B cell (primary cell): Measurements from ENCODE around the gene SHISA3. TPM values are rescaled to one million over a fixed set of nuclear protein-coding genes. Genes with fewer than 3 reads are reported as not detected.

Experiments
- ATAC-seq: fragments of 200-7000 bp; cut with Tn5 transposase; one replicate; pipeline ENCODE4 v1.10.0; 2021; ENCODE audit warnings: low read depth, mild to moderate bottlenecking, moderate number of reproducible peaks, moderate library complexity
- CTCF ChIA-PET: fragments of 350-600 bp; sonication (Branson Sonifier 250); formaldehyde crosslinking; loops from one replicate; lab custom pipeline; 2021; ENCODE audit warnings: antibody characterized with exemption, inconsistent platforms; lab: Charles Lee
- POLR2A ChIA-PET: fragments of 350-600 bp; sonication (Branson Sonifier 250); formaldehyde crosslinking; loops from one replicate; lab custom pipeline; 2021; ENCODE audit warnings: antibody characterized with exemption; lab: Charles Lee
- DNase-seq: peaks from one replicate; pipeline ENCODE4 v3.0.0; 2013
- H2AFZ ChIP-seq: 2 replicates; pipeline ENCODE4 v1.6.1; 2012; ENCODE audit warnings: mild to moderate bottlenecking, low read depth, low read length; ENCODE audit not compliant: insufficient read depth, poor library complexity, severe bottlenecking
- H3K27ac ChIP-seq, 2 donors: 1 replicate in 1 of 2; 2 replicates in 1 of 2; pipeline ENCODE4 v1.5.1; 2012 to 2013; ENCODE audit warnings: low read length in 2 of 2, mild to moderate bottlenecking in 2 of 2, moderate library complexity in 1 of 2
- H3K27me3 ChIP-seq, 4 experiments: fragments of 200-600 bp in 1 of 4; sonication (generic) in 1 of 4; replicated peaks in 1 of 4; 1 replicate in 2 of 4; 2 replicates in 2 of 4; pipeline versions ENCODE4 v1.6.1 to v1.7.0; 2013 to 2016; ENCODE audit warnings: low read length in 3 of 4, mild to moderate bottlenecking in 2 of 4, mixed read lengths in 1 of 4, moderate library complexity in 1 of 4; ENCODE audit not compliant: insufficient read depth in 4 of 4, control insufficient read depth in 3 of 4; ENCODE audit errors: control extremely low read depth in 1 of 4
- H3K36me3 ChIP-seq, 2 experiments: replicated peaks in 1 of 2; 1 replicate in 1 of 2; 2 replicates in 1 of 2; pipeline versions ENCODE4 v1.6.1 to v1.7.1; 2013; ENCODE audit warnings: low read length in 1 of 2; ENCODE audit not compliant: insufficient read depth in 2 of 2, control insufficient read depth in 1 of 2; ENCODE audit errors: control extremely low read depth in 1 of 2, extremely low read depth in 1 of 2
- H3K4me1 ChIP-seq, 2 donors: fragments of 200-600 bp in 1 of 2; sonication (generic) in 1 of 2; 1 replicate in 1 of 2; 2 replicates in 1 of 2; pipeline versions ENCODE4 v1.5.1 to v1.6.1; 2013 to 2017; ENCODE audit warnings: low read length in 2 of 2; ENCODE audit not compliant: control insufficient read depth in 2 of 2, insufficient read depth in 2 of 2
- H3K4me2 ChIP-seq: replicated peaks from 2 replicates; pipeline ENCODE3; 2012; ENCODE audit warnings: mild to moderate bottlenecking, low read depth, low read length; ENCODE audit not compliant: poor library complexity, severe bottlenecking
- H3K4me3 ChIP-seq, 5 experiments: fragments of 200-600 bp in 1 of 5; sonication (generic) in 1 of 5; 1 replicate in 3 of 5; 2 replicates in 2 of 5; pipeline versions ENCODE4 v1.5.1 to v1.7.0; 2011 to 2016; ENCODE audit warnings: low read length in 4 of 5, mild to moderate bottlenecking in 4 of 5, low read depth in 2 of 5, control low read depth in 1 of 5, moderate library complexity in 1 of 5; ENCODE audit not compliant: insufficient read depth in 1 of 5; ENCODE audit errors: control extremely low read depth in 1 of 5, extremely low read depth in 1 of 5
- H3K79me2 ChIP-seq: fragments of 200-600 bp; sonication (generic); one replicate; pipeline ENCODE4 v1.6.0; 2016; ENCODE audit warnings: low read length; ENCODE audit not compliant: control insufficient read depth, insufficient read depth
- H3K9ac ChIP-seq: fragments of 200-600 bp; sonication (generic); 2 replicates; pipeline ENCODE4 v1.6.1; 2017; ENCODE audit warnings: mild to moderate bottlenecking, low read length, moderate library complexity
- H3K9me3 ChIP-seq, 3 donors: one replicate each; pipeline versions ENCODE4 v1.6.1 to v1.7.1; 2013; ENCODE audit warnings: low read length in 2 of 3; ENCODE audit not compliant: control insufficient read depth in 2 of 3, insufficient read depth in 1 of 3; ENCODE audit errors: control extremely low read depth in 1 of 3
- H4K20me1 ChIP-seq: 2 replicates; pipeline ENCODE4 v1.6.0; 2012; ENCODE audit warnings: mild to moderate bottlenecking, low read length; ENCODE audit not compliant: insufficient read depth, control insufficient read depth, poor library complexity, severe bottlenecking
- H3K27ac Mint-ChIP-seq: one replicate; pipeline ENCODE4 v1.8.0; 2021; ENCODE audit warnings: mixed read lengths
- H3K27me3 Mint-ChIP-seq: one replicate; pipeline ENCODE4 v1.8.0; 2021; ENCODE audit warnings: mixed read lengths
- H3K4me1 Mint-ChIP-seq: one replicate; pipeline ENCODE4 v1.8.0; 2021; ENCODE audit warnings: mixed read lengths
- H3K4me3 Mint-ChIP-seq: one replicate; pipeline ENCODE4 v1.8.0; 2021; ENCODE audit warnings: mixed read lengths
- H3K9me3 Mint-ChIP-seq: one replicate; pipeline ENCODE4 v1.8.0; 2022; ENCODE audit warnings: mixed read lengths; ENCODE audit not compliant: insufficient read depth
- EZH2 ChIP-seq: IDR thresholded peaks from 2 replicates; pipeline ENCODE4 v1.6.1; 2012; ENCODE audit warnings: borderline replicate concordance, low read depth, mild to moderate bottlenecking, moderate library complexity, low read length; ENCODE audit not compliant: insufficient read depth, poor library complexity, severe bottlenecking
- WGBS: methylation state at CpG from one replicate; pipeline ENCODE4 v1.1.5; 2013; ENCODE audit warnings: missing lambda C conversion rate; ENCODE audit not compliant: insufficient coverage; 5-methylcytosine and 5-hydroxymethylcytosine counted together
- intact Hi-C: fragments of 100-400 bp; cut with micrococcal nuclease; formaldehyde crosslinking; loops from one replicate; pipeline ENCODE4 v1.10.0; 2022
- polyA plus RNA-seq: library from polyadenylated mRNA; depleted of rRNA; stranded (reverse); fragments of >200 nt; gene quantifications from 2 replicates; pipeline ENCODE4 v1.2.3, GENCODE V29; 2012
- total RNA-seq, 2 donors: library from RNA; stranded (reverse); fragments of 120-200 nt in 1 of 2; gene quantifications; 1 replicate in 1 of 2; 2 replicates in 1 of 2; pipeline versions ENCODE4 v1.2.3 to v1.2.4, GENCODE V29; 2013 to 2022
- TF ChIP-seq, protein P1 (sequence below): fragments of 200-600 bp; IDR thresholded peaks from one replicate; pipeline ENCODE4 v1.8.0; 2022; ENCODE audit warnings: antibody characterized with exemption, mild to moderate bottlenecking

Gene SHISA3
- total and polyA plus RNA-seq, 2 donors (not counting 1 experiment from before 2014, with no cell fraction given), result not detected

DNA sequence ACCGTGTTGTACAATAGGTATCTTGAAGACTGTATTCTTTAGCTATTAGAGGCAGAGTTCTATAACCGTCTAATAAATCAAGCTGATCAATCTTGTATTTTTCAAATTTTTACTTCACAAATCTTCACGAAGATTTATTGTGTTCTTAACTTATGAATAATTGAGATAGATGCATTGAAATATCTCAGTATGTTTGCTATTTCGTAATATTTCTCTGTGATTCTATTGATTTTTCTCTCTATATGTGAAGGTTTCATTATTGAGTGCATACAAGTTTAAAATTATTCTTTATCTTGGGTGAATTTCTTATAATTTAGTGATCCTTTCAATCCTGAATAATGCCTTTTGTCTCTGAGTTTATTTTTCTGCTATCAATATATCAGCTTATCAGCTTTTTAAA, 19.8 kb upstream of the SHISA3 start:
- Histone ChIP-seq H3K27me3 (peaks cover 0 to 8% (median 0%) of the 10 kb centered on the region in 4 experiments), H4K20me1 (no peaks in the 10 kb centered on the region), H3K27ac (no peak overlapping the region), H3K36me3 (no peaks in the 10 kb centered on the region), H3K79me2 (no peaks in the 10 kb centered on the region), H3K4me2 (no peak overlapping the region), H3K4me1 (no peaks in the 10 kb centered on the region), H3K4me3 (no peak overlapping the region), H3K9me3 (no peaks in the 10 kb centered on the region), H3K9ac (no peak overlapping the region), H2AFZ (no peak overlapping the region)
- peaks cover 29% of the 10 kb centered on the region for H3K27me3 Mint-ChIP-seq
- POLR2A ChIA-PET, result no interaction called here
- WGBS, result no CpG with 5 or more reads among the region's 4 CpGs
- no peak overlapping the region for H3K27ac Mint-ChIP-seq
- no peaks in the 10 kb centered on the region for H3K4me1 Mint-ChIP-seq
- ATAC-seq (no peak), DNase-seq (no peak)
- no peak overlapping the region for H3K4me3 Mint-ChIP-seq
- CTCF ChIA-PET, result no interaction called here
- TF ChIP-seq, protein P1, sequence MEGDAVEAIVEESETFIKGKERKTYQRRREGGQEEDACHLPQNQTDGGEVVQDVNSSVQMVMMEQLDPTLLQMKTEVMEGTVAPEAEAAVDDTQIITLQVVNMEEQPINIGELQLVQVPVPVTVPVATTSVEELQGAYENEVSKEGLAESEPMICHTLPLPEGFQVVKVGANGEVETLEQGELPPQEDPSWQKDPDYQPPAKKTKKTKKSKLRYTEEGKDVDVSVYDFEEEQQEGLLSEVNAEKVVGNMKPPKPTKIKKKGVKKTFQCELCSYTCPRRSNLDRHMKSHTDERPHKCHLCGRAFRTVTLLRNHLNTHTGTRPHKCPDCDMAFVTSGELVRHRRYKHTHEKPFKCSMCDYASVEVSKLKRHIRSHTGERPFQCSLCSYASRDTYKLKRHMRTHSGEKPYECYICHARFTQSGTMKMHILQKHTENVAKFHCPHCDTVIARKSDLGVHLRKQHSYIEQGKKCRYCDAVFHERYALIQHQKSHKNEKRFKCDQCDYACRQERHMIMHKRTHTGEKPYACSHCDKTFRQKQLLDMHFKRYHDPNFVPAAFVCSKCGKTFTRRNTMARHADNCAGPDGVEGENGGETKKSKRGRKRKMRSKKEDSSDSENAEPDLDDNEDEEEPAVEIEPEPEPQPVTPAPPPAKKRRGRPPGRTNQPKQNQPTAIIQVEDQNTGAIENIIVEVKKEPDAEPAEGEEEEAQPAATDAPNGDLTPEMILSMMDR, result no peak
- no peak for TF ChIP-seq EZH2
- H3K9me3 Mint-ChIP-seq, result no peaks in the 10 kb centered on the region
- intact Hi-C loops, result no loop called here

DNA sequence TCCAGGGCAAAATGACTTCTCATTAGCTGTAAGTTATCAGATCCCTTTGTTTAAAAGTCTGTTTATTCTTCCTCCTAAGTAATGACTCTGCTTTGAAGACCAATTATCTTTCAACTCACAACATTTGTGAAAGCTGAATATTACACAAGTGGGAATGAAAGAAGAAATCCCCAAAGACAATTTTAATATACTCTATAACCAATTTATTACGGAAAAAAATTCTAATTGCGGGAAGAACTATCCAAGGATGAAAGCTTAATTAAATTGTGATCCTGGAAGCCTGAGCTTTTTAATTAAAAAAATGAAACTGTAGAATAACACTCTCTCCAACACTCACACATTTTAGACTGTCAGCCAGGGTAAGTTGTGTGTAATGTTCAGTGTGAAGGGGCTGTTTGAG, 15.6 kb upstream of the SHISA3 start:
- Histone ChIP-seq H3K79me2 (no peaks in the 10 kb centered on the region), H3K4me2 (no peak overlapping the region), H2AFZ (no peak overlapping the region), H3K4me1 (no peaks in the 10 kb centered on the region), H3K36me3 (no peaks in the 10 kb centered on the region), H3K4me3 (no peak overlapping the region), H4K20me1 (no peaks in the 10 kb centered on the region), H3K27ac (no peak overlapping the region), H3K9me3 (no peaks in the 10 kb centered on the region), H3K9ac (no peak overlapping the region), H3K27me3 (peaks cover 0 to 3% (median 0%) of the 10 kb centered on the region in 4 experiments)
- Mint-ChIP-seq H3K4me3 (no peak overlapping the region), H3K4me1 (no peaks in the 10 kb centered on the region), H3K27me3 (peaks cover 20% of the 10 kb centered on the region), H3K9me3 (no peaks in the 10 kb centered on the region), H3K27ac (no peak overlapping the region)
- TF ChIP-seq EZH2, result no peak
- TF ChIP-seq, protein P1, result no peak
- intact Hi-C loops, result no loop called here
- ChIA-PET CTCF (no interaction called here), POLR2A (no interaction called here)
- no peak for ATAC-seq
- no peak for DNase-seq
- WGBS, result no CpG with 5 or more reads among the region's 2 CpGs
